Activated naive CD8-positive, alpha-beta T cell treated with anti-CD3 and anti-CD28 coated beads for 36 hours (primary cell): ENCODE results near the gene ORC6. TPM values are rescaled to one million over a fixed set of nuclear protein-coding genes. Genes with fewer than 3 reads are reported as not detected.
"Not testable (repeated sequence)": the region's sequence is repeated elsewhere in the genome, so short reads cannot be mapped to it uniquely, and the experiment has no call there.

Experiments
- DNase-seq: peaks from one replicate; pipeline ENCODE4 v3.0.0; 2021
- H3K27ac Mint-ChIP-seq: one replicate; pipeline ENCODE4 v1.8.0; 2022; ENCODE audit warnings: mild to moderate bottlenecking, moderate library complexity, mixed read lengths
- H3K27me3 Mint-ChIP-seq: one replicate; pipeline ENCODE4 v1.8.0; 2022; ENCODE audit warnings: mild to moderate bottlenecking, mixed read lengths
- H3K36me3 Mint-ChIP-seq: one replicate; pipeline ENCODE4 v1.8.0; 2021; ENCODE audit warnings: mild to moderate bottlenecking, mixed read lengths
- H3K4me1 Mint-ChIP-seq: one replicate; pipeline ENCODE4 v1.8.0; 2021; ENCODE audit warnings: mixed read lengths
- H3K4me3 Mint-ChIP-seq: one replicate; pipeline ENCODE4 v1.8.0; 2022; ENCODE audit warnings: mild to moderate bottlenecking, moderate library complexity, mixed read lengths
- H3K9me3 Mint-ChIP-seq: one replicate; pipeline ENCODE4 v1.8.0; 2022; ENCODE audit warnings: mixed read lengths
- total RNA-seq, 2 experiments: library from RNA; stranded (reverse); gene quantifications; one replicate each; pipeline ENCODE4 v1.2.3, GENCODE V29; 2021

ORC6 gene, protein sequence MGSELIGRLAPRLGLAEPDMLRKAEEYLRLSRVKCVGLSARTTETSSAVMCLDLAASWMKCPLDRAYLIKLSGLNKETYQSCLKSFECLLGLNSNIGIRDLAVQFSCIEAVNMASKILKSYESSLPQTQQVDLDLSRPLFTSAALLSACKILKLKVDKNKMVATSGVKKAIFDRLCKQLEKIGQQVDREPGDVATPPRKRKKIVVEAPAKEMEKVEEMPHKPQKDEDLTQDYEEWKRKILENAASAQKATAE
- 10 to 100 TPM; 60.7 to 62.2 TPM for total RNA-seq

DNA sequence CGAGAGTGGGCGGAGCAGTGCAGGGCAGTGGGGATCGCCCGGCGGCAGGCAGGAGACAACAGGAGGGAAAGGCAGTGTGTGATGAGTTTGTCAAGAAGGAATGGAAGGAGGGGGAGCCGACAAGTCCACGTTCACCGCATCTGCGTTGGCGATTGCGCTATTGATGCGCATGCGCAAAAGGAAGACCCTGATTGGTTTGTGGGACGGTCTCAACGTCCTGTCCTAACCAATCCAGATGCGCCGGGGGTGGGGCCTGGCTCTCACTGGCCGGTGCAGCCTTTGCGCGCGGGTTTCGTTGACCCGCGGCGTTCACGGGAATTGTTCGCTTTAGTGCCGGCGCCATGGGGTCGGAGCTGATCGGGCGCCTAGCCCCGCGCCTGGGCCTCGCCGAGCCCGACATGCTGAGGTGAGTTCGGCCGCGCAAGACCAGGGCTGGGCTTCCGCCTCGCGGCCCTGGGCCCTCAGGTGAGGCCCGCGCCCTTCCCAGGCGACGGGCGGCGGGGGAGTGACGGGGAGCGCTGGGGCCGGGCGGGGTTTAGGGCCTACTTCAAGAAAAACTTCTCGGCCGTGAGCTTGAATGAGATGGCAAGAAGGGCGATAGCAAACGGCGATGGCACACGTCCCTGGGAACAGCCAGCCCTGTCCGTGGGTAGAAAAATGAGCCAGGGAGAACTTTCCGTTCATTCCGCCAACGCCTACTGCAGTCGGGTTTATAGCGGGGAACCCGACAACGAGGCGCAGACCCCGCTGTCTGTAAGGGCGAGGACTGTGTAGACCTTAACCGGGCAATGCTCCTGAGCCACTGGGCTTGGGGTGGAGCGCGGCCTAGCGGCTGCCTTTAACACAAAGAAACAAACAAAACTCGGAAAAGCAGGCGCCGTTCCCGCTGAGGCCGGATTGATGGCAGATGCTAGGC, at the start of gene ORC6:
Gene ORC6 (plus strand): TSS at position 295 of the 916 bp plus-strand sequence. CDS start 47 bp downstream, at position 342.
- Mint-ChIP-seq H3K4me3 (no peak within 1 kb of the TSS), H3K27ac (no peak within 1 kb of the TSS), H3K9me3 (no peaks in the 10 kb centered on the region)

DNA sequence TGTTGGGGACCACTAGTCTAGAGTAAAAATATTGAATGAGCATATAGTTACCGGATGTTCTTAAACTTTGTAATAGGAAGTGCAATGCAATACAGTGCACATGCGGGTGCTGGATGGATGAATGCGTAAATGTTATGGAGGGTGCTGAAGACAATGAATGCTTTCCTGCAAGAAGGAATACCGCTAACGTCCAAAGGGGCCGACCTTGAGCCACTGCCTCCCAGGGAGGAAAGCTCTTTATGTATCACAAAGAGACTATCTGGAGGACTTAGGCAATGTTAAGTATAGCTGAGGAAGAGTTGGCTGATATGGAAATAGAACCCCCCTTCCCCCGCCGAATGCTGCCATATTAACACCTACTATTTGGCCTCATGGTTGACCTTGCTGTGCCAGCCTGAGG, 40.8 kb upstream of the ORC6 start:
- peaks cover 10% of the 10 kb centered on the region for H3K36me3 Mint-ChIP-seq
- H3K9me3 Mint-ChIP-seq: peaks cover 15% of the 10 kb centered on the region
- no peak overlapping the region for H3K4me3 Mint-ChIP-seq
- no peaks in the 10 kb centered on the region for H3K27me3 Mint-ChIP-seq
- no peak for DNase-seq
- H3K4me1 Mint-ChIP-seq: no peaks in the 10 kb centered on the region
- H3K27ac Mint-ChIP-seq: no peak overlapping the region

More for the DNA sequence above, at the start of gene ORC6:
- peaks cover 45% of the 10 kb centered on the region for H3K4me1 Mint-ChIP-seq
- H3K27me3 Mint-ChIP-seq: no peaks in the 10 kb centered on the region
- DNase-seq: peak; percentile 96
- H3K36me3 Mint-ChIP-seq: peaks cover 19% of the 10 kb centered on the region

DNA sequence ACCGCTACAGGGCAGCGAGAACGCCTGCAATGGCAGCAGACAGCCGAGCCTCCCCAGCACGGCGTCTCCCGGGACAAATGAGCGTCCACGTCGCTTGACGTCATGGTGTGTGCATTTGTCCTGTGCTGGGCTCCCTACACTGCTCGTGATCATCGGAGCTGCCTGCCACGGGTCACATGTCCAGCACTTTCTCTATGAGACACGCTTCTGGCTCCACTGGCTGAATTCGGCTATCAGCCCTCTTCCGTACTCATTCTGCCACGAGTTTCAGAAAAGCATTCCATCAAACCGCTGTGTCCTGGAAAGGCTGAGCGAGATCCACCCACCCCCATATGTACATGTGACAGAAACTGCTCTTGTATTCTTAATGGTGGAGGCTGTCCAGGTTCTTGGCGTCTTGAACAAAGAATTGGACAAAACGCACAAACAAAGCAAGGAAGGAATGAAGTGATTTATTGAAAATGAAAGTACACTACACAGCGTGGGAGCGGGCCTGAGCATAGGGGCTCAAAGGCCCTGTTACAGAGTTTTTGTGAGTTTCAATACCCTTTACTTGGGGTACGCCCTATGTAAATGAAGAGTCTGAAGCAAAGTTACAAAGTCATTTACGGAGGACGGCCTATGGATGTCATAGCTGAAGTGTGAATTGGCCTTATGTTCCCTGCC, 39.7 kb upstream of the ORC6 start:
- H3K4me3 Mint-ChIP-seq: no peak overlapping the region
- H3K4me1 Mint-ChIP-seq: no peaks in the 10 kb centered on the region
- no peak for DNase-seq

DNA sequence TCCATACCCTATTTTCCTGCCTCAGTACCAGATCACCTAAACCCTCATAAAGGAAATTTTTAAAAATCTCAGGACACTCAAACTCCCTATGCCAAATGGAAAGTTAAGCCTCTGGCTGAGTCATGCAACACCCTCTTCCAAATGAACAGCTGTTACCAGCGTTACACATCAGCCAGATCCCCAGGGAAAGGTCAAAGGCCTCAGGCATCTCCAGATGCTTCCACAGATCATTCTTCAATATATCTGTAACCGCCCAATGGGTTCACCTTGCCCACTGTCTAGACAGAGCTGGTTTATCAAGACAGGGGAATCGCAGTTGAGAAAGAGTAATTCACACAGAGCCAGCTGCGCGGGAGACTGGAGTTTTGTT, 39.2 kb upstream of the ORC6 start:
- Mint-ChIP-seq H3K4me3 (no peak overlapping the region), H3K9me3 (peaks cover 2% of the 10 kb centered on the region), H3K4me1 (no peaks in the 10 kb centered on the region), H3K36me3 (peaks cover 10% of the 10 kb centered on the region), H3K27me3 (no peaks in the 10 kb centered on the region), H3K27ac (no peak overlapping the region)
- no peak for DNase-seq

More for the DNA sequence above, 39.7 kb upstream of the ORC6 start:
- Mint-ChIP-seq H3K27ac (no peak overlapping the region), H3K9me3 (peaks cover 6% of the 10 kb centered on the region), H3K36me3 (peaks cover 6% of the 10 kb centered on the region), H3K27me3 (no peaks in the 10 kb centered on the region)

DNA sequence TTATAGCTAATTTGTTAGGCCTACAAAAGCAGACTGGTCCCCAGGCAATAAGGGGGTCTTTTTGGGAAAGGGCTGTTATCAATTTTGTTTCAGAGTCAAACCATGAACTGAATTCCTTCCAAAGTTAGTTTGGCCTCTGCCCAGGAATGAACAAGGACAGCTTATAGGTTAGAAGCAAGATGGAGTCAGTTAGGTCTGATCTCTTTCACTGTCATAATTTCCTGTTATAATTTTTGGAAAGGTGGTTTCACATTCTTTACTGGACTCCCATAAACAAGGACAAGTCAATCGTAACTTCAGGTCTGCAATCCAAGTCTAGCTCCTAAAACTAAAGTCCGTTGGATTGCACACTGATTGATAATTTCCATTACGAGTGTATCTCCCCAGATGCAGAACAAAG, 38.2 kb upstream of the ORC6 start:
- H3K27ac Mint-ChIP-seq: no peak overlapping the region
- peaks cover 15% of the 10 kb centered on the region for H3K36me3 Mint-ChIP-seq
- H3K9me3 Mint-ChIP-seq: no peaks in the 10 kb centered on the region
- no peaks in the 10 kb centered on the region for H3K27me3 Mint-ChIP-seq
- no peak for DNase-seq
- no peaks in the 10 kb centered on the region for H3K4me1 Mint-ChIP-seq
- no peak overlapping the region for H3K4me3 Mint-ChIP-seq

DNA sequence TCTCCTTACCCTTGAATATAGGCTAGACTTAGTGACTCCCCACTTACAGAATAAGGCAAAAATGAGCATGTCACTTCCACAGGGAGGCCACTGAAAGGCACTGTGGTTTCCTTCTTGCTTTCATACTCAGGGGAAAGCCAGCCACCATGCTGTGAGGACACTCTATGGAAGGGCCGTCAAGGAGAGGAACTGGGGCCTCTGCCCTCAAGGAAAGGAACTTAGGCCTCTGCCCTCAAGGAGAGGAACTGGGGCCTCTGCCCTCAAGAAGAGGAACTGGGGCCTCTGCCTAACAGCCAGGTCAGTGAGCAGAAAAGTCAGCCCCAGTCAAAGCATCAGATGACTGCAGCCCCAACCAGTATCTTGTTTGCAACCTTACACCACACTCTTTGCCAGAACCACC, 30.5 kb upstream of the ORC6 start:
- no peak overlapping the region for H3K4me3 Mint-ChIP-seq
- DNase-seq: peak; percentile 16

DNA sequence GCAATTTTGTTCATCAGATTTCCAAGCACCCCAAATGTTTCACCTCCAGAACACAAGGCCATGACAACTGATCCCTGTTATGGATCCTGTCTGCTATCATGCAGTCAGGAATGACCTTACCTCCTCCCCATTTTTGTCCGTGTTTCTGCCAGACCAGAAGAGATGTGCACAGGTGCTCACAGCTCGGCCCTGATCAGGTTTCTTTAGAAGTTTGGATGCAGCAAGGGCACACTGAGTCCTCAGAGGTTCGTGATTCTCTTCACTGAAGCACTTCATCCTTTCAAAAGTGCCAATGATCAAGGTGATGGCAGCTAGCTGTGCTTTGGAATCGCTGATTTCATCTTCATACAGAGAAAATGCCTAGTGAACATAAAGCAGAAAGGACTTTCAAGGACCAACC, 27.3 kb upstream of the ORC6 start:
- no peaks in the 10 kb centered on the region for H3K27me3 Mint-ChIP-seq
- no peak for DNase-seq
- H3K4me1 Mint-ChIP-seq: peaks cover 14% of the 10 kb centered on the region
- H3K27ac Mint-ChIP-seq: peak overlapping the region; percentile 31
- no peak overlapping the region for H3K4me3 Mint-ChIP-seq
- no peaks in the 10 kb centered on the region for H3K9me3 Mint-ChIP-seq
- H3K36me3 Mint-ChIP-seq: peaks cover 20% of the 10 kb centered on the region

More for the DNA sequence above, 30.5 kb upstream of the ORC6 start:
- H3K4me1 Mint-ChIP-seq: peaks cover 14% of the 10 kb centered on the region
- H3K27ac Mint-ChIP-seq: peak overlapping the region; percentile 40
- H3K9me3 Mint-ChIP-seq: no peaks in the 10 kb centered on the region
- H3K27me3 Mint-ChIP-seq: no peaks in the 10 kb centered on the region
- peaks cover 27% of the 10 kb centered on the region for H3K36me3 Mint-ChIP-seq

DNA sequence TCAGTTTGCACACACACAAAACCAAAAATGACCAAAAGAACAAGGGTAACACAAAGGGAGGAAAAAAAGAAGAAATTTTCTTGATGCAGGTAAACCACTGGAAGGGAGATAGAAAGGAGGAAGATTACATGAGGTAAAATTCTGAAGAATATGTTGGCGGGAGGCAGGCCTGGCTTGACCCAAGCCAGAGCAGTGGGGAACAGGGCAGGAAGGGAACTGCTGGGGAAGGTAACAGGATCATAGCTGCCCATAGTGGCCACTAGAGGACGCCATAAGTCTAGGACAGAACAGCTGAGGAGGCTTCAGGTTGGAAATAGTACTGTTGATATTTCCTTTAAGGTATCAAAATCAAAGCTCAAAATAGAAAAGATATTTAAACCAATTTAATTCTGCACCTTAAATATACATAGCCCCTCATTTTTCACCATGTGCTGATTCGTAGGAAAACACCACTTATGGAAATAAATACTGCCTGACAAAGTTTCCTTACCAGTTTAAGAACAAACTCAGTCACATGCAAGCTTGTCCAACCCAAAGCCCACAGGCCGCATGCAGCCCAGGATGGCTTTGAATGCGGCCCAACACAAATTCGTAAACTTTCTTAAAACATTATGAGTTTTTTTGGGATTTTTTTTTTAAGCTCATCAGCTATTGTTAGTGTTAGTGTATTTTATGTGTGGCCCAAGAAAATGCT, 16.0 kb upstream of the ORC6 start:
- Mint-ChIP-seq H3K36me3 (peaks cover 6% of the 10 kb centered on the region), H3K27me3 (no peaks in the 10 kb centered on the region), H3K4me1 (no peaks in the 10 kb centered on the region), H3K9me3 (no peaks in the 10 kb centered on the region), H3K27ac (no peak overlapping the region), H3K4me3 (no peak overlapping the region)
- peak; percentile 24 for DNase-seq

DNA sequence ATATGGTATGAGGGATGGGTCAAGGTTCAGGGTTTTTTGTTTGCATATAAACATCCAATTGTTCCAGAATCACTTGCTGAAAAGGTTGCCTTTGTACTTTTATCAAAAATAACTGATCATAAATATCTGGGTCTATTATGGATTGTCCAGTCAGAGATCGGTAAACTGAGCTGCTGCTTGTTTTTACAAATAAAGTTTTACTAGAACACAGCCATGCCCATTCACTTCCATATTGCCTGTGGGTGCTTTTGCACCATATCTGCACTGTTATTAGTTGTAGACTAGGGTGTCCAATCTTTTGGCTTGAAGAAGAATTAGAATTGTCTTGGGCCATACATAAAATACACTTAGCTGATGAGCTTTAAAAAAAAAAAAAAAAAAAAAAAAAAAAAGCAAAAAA, 11.5 kb upstream of the ORC6 start:
- H3K27me3 Mint-ChIP-seq, H3K36me3 Mint-ChIP-seq, H3K27ac Mint-ChIP-seq, DNase-seq, H3K4me1 Mint-ChIP-seq, H3K9me3 Mint-ChIP-seq, H3K4me3 Mint-ChIP-seq: not testable (repeated sequence)

DNA sequence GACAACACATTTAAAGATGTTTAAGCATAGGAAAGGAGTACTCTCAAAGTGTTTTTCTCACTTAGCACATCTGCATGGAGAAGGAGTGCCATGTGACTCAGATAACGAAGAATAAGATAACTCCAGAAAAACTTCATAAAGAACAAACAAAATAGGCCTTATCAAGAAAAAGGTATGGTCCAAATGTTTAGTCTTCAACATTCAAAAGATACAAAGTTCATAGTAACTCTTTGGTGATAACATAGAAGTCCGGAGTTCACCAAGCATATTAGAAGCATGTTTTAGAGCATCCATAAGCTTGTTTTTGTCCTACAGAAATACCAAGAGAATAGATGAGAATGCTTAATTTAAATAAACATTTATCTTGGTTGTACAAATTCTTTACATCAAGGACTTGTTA, 7.6 kb upstream of the ORC6 start:
- not testable (repeated sequence) for H3K36me3 Mint-ChIP-seq, H3K9me3 Mint-ChIP-seq

DNA sequence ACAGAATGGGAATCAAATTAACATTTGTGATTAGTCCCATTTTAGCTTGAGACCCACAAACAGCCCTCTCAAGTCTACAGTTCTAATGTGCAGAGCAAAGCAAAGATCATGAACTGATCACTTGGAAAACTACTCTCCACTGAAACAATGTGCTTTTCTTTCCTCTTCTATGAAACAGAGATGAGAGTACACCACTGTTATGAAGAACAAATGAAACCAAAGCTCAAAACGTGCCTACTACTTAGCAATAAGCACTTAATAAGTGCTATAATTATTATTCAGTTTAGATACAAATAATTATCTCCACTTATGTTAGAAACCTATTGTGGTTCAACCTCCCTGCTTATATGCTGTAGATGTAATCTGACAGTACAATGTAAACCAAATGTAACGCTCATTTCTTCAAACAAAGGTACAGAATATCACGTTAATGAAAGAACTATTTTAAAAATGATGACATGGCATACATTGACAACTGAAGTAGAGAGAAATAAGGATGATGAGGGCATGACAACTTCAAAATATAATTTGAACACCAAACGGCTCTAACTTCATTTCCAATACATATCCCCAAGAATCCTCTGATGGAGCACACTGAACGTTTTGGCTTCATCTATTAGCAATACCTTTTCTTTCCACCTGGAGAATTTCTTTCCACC, 2.5 kb upstream of the ORC6 start:
- peaks cover 51% of the 10 kb centered on the region for H3K4me1 Mint-ChIP-seq
- no peak for DNase-seq
- H3K27ac Mint-ChIP-seq: no peak overlapping the region
- H3K36me3 Mint-ChIP-seq: peaks cover 12% of the 10 kb centered on the region
- no peaks in the 10 kb centered on the region for H3K9me3 Mint-ChIP-seq
- no peak overlapping the region for H3K4me3 Mint-ChIP-seq
- no peaks in the 10 kb centered on the region for H3K27me3 Mint-ChIP-seq

More for the DNA sequence above, 7.6 kb upstream of the ORC6 start:
- H3K27ac Mint-ChIP-seq, H3K27me3 Mint-ChIP-seq, H3K4me3 Mint-ChIP-seq, DNase-seq: not testable (repeated sequence)
- H3K4me1 Mint-ChIP-seq: peaks cover 30% of the 10 kb centered on the region

DNA sequence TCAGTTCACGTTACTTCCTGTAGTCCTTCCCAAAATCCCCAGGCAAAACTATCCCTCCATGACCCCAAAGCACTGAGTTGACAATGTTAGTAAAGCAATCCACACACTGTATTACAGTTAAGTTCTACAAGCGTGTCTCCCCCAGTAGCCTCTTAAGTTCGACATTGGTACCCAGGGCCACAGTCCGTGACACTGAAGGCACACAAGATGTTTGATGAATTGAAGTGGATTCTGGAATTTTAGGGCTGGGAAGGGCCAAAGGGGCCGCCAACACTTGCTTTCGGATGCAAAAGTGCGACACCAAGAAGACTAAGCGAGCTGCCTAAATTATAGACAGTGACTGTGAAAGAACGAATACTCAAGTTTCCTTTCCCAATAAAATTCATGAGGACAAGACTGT, 2.0 kb upstream of the ORC6 start:
- H3K9me3 Mint-ChIP-seq: no peaks in the 10 kb centered on the region
- peaks cover 53% of the 10 kb centered on the region for H3K4me1 Mint-ChIP-seq
- no peak overlapping the region for H3K27ac Mint-ChIP-seq
- DNase-seq: no peak
- H3K4me3 Mint-ChIP-seq: no peak overlapping the region
- H3K36me3 Mint-ChIP-seq: peaks cover 16% of the 10 kb centered on the region
- H3K27me3 Mint-ChIP-seq: no peaks in the 10 kb centered on the region

DNA sequence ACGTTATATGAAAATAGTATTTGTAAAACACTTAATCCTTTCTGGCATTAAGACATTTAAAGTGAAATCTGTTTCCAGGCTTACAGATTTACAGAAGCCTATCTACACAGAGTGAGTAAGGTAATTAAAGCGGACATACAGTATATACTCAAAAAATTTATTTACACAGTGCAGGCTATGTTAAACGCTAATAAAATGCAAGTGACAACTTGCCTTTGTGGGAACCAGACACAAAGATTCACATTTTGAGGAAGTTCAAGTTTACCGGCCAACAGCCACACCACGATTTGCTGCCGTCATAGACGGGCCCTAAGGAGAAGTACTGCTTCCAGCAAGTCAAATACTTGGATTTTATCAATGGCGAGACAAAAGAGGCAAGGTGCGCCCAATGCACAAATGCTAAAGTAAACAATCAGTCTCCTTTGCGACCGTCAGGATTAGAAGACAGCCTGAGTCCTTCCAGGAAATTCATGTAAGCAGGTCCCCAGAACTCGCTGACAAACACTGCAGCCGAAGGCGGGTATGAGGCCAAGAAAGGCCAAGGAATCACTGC, 1.3 kb upstream of the ORC6 start:
- H3K36me3 Mint-ChIP-seq: peaks cover 17% of the 10 kb centered on the region
- H3K4me3 Mint-ChIP-seq: no peak overlapping the region
- H3K4me1 Mint-ChIP-seq: peaks cover 51% of the 10 kb centered on the region
- H3K27me3 Mint-ChIP-seq: no peaks in the 10 kb centered on the region
- no peak overlapping the region for H3K27ac Mint-ChIP-seq
- no peaks in the 10 kb centered on the region for H3K9me3 Mint-ChIP-seq
- DNase-seq: no peak

DNA sequence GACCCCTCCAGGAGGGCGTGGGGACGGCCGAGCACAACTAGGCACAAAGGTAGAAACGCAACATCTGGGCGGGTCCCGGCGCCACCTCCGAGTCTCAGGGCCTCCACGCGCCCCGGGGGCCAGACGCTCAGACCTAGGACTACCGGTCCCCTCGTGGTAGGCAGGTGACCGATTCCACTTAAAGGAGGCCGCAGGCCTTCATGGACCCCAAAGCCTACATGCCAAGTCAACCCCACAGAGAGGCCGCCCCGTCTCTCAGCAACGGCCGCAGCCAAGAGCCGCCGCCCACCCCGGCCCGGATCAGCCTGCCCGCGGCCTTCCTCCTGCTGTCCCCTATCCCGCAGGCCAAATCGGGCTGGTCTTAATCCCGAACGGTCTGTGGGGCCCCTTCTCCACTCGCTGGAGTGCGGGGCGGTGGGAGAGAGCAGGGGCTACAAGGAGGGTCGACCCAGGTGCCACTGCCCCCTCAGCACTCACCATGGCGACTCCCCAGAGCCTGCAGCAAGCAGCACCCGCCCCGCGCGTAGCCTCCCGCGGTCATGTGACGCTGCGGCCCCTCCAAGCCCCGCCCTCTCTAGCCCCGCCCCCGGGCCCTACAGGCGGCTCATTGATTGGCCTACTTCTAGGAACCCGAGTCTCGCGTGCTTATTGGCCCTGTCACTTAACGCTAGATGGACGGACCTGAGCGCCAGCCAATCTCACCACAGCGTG, 650 bp upstream of the ORC6 start, which contains the start of gene VPS35:
Gene VPS35 (minus strand): TSS at position 525 of the 711 bp plus-strand sequence. CDS start 45 bp downstream, at position 480.
- no peak within 1 kb of the TSS for H3K27ac Mint-ChIP-seq
- no peaks in the 10 kb centered on the region for H3K9me3 Mint-ChIP-seq
- peak; percentile 100 for DNase-seq
- H3K27me3 Mint-ChIP-seq: no peaks in the 10 kb centered on the region
- peaks cover 51% of the 10 kb centered on the region for H3K4me1 Mint-ChIP-seq
- H3K4me3 Mint-ChIP-seq: no peak within 1 kb of the TSS
- peaks cover 17% of the 10 kb centered on the region for H3K36me3 Mint-ChIP-seq
